Panc1 (cell line): ENCODE results near the gene EXD1.

Source experiments
- POLR2AphosphoS5 ChIP-seq: IDR thresholded peaks from 2 replicates; pipeline ENCODE4 v1.6.1; 2012; ENCODE audit warnings: mild to moderate bottlenecking, low read depth, low read length, moderate library complexity
- TF ChIP-seq, protein P1 (sequence below): fragments of 450-650 bp; IDR thresholded peaks from 2 replicates; pipeline ENCODE4 v1.5.1; 2017; ENCODE audit warnings: mild to moderate bottlenecking

DNA sequence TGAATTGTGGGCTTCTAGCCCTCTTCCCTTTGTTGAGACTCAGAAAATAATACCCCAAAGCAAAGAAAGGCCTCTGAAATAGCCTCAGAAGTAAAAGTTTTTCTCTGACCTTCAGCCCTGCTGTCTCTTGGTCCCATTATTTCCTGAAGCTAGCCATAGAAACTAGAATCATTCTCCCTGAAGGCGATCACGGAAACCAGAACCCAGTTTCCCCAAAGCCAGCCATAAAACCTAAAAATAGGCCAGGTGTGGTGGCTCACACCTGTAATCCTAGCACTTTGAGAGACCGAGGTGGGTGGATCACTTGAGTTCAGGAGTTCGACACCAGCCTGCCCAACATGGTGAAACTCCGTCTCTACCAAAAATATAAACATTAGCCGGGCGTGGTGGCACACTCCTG, 27.2 kb downstream of the EXD1 start:
- TF ChIP-seq, protein P1, sequence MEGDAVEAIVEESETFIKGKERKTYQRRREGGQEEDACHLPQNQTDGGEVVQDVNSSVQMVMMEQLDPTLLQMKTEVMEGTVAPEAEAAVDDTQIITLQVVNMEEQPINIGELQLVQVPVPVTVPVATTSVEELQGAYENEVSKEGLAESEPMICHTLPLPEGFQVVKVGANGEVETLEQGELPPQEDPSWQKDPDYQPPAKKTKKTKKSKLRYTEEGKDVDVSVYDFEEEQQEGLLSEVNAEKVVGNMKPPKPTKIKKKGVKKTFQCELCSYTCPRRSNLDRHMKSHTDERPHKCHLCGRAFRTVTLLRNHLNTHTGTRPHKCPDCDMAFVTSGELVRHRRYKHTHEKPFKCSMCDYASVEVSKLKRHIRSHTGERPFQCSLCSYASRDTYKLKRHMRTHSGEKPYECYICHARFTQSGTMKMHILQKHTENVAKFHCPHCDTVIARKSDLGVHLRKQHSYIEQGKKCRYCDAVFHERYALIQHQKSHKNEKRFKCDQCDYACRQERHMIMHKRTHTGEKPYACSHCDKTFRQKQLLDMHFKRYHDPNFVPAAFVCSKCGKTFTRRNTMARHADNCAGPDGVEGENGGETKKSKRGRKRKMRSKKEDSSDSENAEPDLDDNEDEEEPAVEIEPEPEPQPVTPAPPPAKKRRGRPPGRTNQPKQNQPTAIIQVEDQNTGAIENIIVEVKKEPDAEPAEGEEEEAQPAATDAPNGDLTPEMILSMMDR = no peak
- no peak for TF ChIP-seq POLR2AphosphoS5
